PFSK-1 (cell line): Measurements from ENCODE around the gene IGLON5.

Source experiments
- FOXP2 ChIP-seq: optimal IDR thresholded peaks from 2 replicates; pipeline ENCODE3; 2011; ENCODE audit warnings: borderline replicate concordance, control low read depth, inconsistent platforms; ENCODE audit not compliant: insufficient read depth; ENCODE audit errors: extremely low read length, extremely low read depth
- REST ChIP-seq, 2 experiments: IDR thresholded peaks; 2 replicates each; pipeline versions ENCODE4 v1.6.1 to v1.8.0; 2011 to 2012; ENCODE audit warnings: low read depth in 2 of 2, low read length in 2 of 2, control low read depth in 1 of 2, inconsistent platforms in 1 of 2, mild to moderate bottlenecking in 1 of 2, moderate library complexity in 1 of 2; ENCODE audit not compliant: insufficient read depth in 1 of 2

DNA sequence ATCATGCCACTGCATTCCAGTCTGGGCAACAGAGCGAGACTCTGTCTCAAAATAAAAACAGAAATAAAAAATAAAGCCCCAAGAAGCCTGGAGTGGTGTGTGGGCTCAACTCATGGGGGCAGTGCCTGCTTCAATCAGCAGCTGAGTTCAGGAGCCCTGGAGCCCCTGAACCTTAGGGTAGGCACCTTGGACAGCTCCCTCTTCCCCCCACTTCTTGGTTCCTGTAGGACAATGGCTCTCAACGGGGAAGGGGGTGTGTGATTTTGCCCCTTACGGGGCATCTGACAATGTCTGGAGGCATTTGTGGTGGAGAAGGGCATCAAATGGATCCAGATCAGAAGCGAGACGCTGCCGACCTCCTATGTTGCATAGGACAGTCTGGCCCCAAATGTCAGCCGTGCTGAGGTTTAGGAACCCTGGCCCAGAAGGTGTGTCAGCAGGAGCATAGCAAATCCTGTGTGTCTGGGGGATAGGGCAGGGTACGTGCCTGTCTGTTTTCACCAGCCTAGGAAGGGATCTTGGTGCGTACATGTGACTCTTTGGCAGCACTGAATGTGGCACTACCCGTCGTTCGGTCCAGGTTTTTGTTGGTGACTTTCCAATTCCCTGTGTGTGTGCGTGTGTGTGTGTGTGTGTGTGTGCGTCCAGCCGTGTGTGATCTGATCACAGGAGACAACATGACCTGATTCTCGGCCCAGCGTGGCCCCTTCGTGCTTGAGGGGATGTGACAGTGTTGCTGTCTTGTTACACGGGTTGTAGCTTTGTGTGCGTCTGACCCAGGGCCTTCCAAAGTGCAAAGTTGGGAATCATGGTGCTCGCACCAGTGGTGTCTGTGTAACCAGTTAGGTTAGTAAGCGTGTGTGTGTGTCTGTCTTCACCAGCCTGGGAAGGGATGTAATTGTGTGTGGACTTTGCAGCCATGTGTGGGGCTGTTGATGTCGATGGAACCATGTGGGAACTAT is 7.5 kb downstream of the IGLON5 start:
- TF ChIP-seq FOXP2 (no peak), REST (IDR thresholded peaks at IDR 0.05; ENCODE audit: insufficient read depth in 1 of 2, low read depth in 2 of 2, low read length in 2 of 2) (peak; percentile 69 to 91)
